Activated CD8-positive, alpha-beta memory T cell treated with anti-CD3 and anti-CD28 coated beads, Interleukin-2, amount 50 U/mL, for 1 hour (primary cell): ENCODE data around the gene MTF2.
A peak's percentile ranks its signal among the peaks of the same experiment; 100 is the strongest.

Experiments used
- DNase-seq: peaks from one replicate; pipeline ENCODE4 v3.0.0-alpha.2; 2020; ENCODE audit errors: extremely low read depth

The MTF2 gene

GRCh38 chr1:93180723-93181613 lies 101.9 kb downstream of the MTF2 start, which contains the start of gene CCDC18:
CCDC18 (plus strand) TSS chr1:93180724; CDS start chr1:93183362, 2,638 bp downstream.
- peak; percentile 21 for DNase-seq

- no peak for DNase-seq
Observed at GRCh38 chr1:93186667-93187066, 107.6 kb downstream of the MTF2 start.
